DMS114 treated with DMSO at 0.1 percent for 48 hours (cell line): ENCODE data around the gene STX16.

ENCODE experiments used
- DNase-seq: peaks from one replicate; lab custom pipeline; 2025; ENCODE audit not compliant: unreplicated experiment; lab: John Stamatoyannopoulos, UW

Gene STX16

GRCh38 chr20:58650776-58651558, at the start of gene STX16:
TSS of gene STX16 (plus strand) at chr20:58651283. CDS start at chr20:58652007, 724 bp downstream.
- DNase-seq, result peak; percentile 77

- no peak for DNase-seq
Measured at GRCh38 chr20:58602124-58602523, 49.0 kb upstream of the STX16 start.

- no peak for DNase-seq
Measured at GRCh38 chr20:58603721-58604120, 47.4 kb upstream of the STX16 start.

- no peak for DNase-seq
Measured at GRCh38 chr20:58604128-58604881, 46.8 kb upstream of the STX16 start.

GRCh38 chr20:58605292-58606065, 45.6 kb upstream of the STX16 start:
- no peak for DNase-seq

- no peak for DNase-seq
Measured at GRCh38 chr20:58606184-58606583, 44.9 kb upstream of the STX16 start.

GRCh38 chr20:58608096-58608840, 42.8 kb upstream of the STX16 start:
- no peak for DNase-seq

GRCh38 chr20:58609026-58609425, 42.1 kb upstream of the STX16 start:
- no peak for DNase-seq

GRCh38 chr20:58610071-58610800, 40.8 kb upstream of the STX16 start:
- DNase-seq, result no peak

GRCh38 chr20:58610811-58611210, 40.3 kb upstream of the STX16 start:
- DNase-seq, result no peak

- DNase-seq, result no peak
Measured at GRCh38 chr20:58611236-58612030, 39.6 kb upstream of the STX16 start.

- DNase-seq, result no peak
Measured at GRCh38 chr20:58612121-58612691, 38.9 kb upstream of the STX16 start.

- no peak for DNase-seq
Measured at GRCh38 chr20:58613061-58613854, 37.8 kb upstream of the STX16 start.

- DNase-seq, result no peak
Measured at GRCh38 chr20:58614366-58614765, 36.7 kb upstream of the STX16 start.

GRCh38 chr20:58614984-58615760, 35.9 kb upstream of the STX16 start:
- DNase-seq, result no peak

GRCh38 chr20:58616411-58616810, 34.7 kb upstream of the STX16 start:
- no peak for DNase-seq

- no peak for DNase-seq
Measured at GRCh38 chr20:58617158-58617557, 33.9 kb upstream of the STX16 start.
